ENCODE measurements around the gene HTRA2.

The HTRA2 gene

DNA sequence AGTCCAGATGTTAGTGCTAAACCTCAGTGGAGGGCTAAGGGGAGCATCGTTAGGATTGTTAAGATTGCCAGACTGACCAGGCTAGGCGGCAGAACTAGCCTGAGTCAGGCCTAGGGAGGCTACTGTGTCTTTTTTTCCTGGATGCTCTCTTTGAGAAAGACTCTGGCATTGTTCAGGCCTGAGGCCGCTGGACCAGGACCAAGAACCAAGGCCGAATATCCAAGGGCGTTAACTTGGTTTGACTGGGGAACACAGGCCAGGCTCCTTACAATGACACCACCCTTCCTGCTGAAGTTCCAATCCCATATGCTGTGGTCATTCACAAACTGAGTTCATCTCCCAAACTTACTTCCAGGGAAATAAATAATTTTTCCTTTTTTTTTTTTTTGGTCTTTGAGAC lies 10.6 kb downstream of the HTRA2 start:
- H3K27ac ChIP-seq: no peak overlapping the region
- TF ChIP-seq, protein P1, sequence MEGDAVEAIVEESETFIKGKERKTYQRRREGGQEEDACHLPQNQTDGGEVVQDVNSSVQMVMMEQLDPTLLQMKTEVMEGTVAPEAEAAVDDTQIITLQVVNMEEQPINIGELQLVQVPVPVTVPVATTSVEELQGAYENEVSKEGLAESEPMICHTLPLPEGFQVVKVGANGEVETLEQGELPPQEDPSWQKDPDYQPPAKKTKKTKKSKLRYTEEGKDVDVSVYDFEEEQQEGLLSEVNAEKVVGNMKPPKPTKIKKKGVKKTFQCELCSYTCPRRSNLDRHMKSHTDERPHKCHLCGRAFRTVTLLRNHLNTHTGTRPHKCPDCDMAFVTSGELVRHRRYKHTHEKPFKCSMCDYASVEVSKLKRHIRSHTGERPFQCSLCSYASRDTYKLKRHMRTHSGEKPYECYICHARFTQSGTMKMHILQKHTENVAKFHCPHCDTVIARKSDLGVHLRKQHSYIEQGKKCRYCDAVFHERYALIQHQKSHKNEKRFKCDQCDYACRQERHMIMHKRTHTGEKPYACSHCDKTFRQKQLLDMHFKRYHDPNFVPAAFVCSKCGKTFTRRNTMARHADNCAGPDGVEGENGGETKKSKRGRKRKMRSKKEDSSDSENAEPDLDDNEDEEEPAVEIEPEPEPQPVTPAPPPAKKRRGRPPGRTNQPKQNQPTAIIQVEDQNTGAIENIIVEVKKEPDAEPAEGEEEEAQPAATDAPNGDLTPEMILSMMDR (IDR thresholded peaks at IDR 0.05): no peak
- TF ChIP-seq ZFX (IDR thresholded peaks at IDR 0.05; ENCODE audit: borderline replicate concordance): no peak

DNA sequence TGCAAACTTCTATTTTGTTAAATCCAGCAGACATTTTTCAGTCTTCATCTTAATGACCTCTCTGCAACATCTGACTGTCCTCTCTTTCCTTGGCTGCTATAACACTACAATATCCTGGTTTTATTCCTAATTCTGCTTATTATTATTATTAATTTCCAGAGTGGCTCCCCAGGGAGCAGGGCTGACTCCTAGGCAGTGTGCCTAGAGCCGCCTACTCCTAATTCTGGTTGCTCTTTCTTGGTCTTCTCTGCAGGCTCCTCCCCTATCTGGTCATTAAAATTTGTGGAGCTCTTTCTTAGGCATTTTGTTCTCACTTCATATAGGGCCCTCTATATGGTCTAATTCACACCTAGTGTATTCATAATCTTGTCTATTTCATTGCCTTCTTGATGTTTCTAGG lies 13.2 kb downstream of the HTRA2 start:
- no peak overlapping the region for H3K27ac ChIP-seq
- TF ChIP-seq, protein P1 (IDR thresholded peaks at IDR 0.05): no peak
- TF ChIP-seq ZFX (IDR thresholded peaks at IDR 0.05; ENCODE audit: borderline replicate concordance): no peak

DNA sequence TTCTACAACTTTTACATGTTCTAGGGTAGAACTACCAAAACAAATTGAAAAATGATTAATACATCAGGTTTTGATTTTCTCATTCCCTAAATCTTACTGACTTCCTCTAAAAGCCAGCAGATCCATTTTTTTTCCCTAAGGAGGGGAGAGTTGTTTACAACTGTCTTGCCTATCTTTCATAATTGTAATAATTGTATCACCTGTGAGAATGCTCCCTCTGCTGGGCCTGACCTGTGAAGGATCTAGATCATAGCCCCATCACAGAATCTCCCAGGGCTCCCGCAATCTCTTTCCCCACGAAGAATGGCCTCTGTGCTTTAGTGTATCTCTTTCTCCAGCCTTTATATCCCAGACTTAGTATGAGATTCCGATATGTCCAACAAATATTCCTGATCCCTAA lies 14.9 kb downstream of the HTRA2 start:
- H3K27ac ChIP-seq: no peak overlapping the region
- TF ChIP-seq, protein P1 (IDR thresholded peaks at IDR 0.05): peak; percentile 69
- no peak for TF ChIP-seq ZFX (IDR thresholded peaks at IDR 0.05; ENCODE audit: borderline replicate concordance)

DNA sequence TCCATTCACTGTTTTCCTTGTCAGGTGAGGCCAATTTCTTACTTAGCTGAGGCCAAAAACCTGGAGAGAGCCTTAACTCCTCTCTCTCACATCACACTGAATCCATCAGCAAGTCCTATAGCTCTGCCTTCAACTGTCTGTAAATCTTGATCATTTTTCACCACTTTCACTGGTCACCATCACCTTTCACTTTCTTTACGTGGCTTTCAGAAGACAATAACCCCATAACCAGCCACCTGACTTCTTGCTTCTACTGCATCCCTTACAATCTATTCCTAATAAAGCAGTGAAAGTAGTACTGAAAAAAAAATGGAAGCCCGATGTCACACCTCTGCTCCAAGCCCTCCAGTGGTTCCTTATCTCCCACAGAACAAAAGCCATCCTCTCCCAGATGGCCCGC lies 16.3 kb downstream of the HTRA2 start:
- TF ChIP-seq, protein P1 (IDR thresholded peaks at IDR 0.05): no peak
- TF ChIP-seq ZFX (IDR thresholded peaks at IDR 0.05; ENCODE audit: borderline replicate concordance): no peak
- H3K27ac ChIP-seq: no peak overlapping the region

DNA sequence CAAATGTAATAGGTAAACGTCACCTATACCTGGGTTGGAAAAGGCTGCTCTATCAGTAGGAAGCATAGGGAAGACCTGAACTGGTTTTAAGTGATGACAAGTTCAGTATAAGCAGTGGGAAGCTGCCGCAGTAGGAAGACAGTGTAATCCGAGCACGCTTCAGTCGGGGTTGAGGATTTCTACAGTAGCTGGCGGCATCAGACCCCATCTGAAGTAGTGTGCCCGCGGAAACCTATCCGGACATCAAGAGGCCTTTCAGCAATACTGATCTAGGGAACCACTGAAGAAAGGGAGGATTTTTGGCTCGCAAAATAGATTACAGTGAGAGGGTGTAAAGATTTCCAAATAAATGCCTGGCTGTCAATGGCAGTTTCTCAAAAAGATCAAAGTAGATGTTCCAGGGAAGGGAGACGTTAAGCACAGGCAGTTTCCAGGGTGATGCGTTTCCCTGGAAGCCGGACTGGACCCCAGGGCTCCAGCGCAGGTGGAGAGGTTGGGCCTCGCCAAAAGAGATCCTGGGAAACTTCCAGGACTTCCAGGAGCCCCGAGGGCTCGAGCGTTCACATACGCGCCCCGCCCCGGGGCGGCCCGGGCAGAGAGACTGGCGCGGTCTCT lies 18.7 kb downstream of the HTRA2 start:
- H3K27ac ChIP-seq: peak overlapping the region; percentile 87
- no peak for TF ChIP-seq ZFX (IDR thresholded peaks at IDR 0.05; ENCODE audit: borderline replicate concordance)
- TF ChIP-seq, protein P1 (IDR thresholded peaks at IDR 0.05): no peak

DNA sequence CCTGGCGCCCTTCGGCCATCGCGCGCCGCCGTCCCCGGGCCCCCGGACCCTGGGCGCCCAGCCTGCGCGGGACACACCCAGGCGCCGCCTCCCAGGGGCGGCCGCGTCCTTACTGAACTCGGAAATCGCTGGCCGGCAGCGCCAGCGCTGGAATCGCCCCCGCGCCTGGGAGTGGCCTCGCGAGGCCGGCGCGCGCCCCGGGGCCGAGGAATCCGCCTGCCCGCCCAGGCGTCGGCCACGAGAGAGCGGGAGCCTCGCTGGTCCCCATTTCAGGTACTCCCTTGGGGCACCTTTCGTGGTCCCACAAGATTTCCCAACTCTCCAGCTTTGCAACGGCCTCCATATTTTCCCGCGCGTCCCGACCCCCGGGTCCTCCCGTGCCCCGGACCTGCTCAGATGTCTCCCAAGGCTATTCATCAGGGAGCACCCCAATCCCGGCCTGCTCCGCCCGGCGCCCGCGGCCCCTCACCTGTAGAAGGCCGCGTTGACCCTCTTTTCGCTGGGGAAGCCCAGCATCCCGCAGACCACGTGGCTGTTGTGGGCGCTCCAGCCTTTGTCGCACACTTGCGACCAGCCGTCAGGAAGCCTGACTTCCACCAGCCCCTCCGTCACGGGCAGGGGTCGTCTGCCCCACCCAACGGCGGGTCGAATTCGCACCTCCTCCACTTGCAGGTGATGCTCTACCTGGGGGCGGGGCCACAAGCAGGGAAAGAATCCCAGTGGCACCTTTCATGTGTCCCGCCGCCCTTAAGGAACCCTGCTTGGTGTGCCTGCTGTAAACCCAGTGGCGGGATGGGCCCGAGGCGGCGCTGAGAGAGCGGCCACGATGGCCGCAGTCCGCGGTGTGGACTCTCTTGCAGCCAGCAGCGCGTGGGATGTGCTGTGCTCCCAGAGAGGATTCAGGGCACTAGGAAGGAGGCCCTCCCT lies 19.4 kb downstream of the HTRA2 start:
- TF ChIP-seq, protein P1 (IDR thresholded peaks at IDR 0.05): 0 out of 2 replicates have a peak, but pooled peaks have one; percentile 4
- no peak for TF ChIP-seq ZFX (IDR thresholded peaks at IDR 0.05; ENCODE audit: borderline replicate concordance)

DNA sequence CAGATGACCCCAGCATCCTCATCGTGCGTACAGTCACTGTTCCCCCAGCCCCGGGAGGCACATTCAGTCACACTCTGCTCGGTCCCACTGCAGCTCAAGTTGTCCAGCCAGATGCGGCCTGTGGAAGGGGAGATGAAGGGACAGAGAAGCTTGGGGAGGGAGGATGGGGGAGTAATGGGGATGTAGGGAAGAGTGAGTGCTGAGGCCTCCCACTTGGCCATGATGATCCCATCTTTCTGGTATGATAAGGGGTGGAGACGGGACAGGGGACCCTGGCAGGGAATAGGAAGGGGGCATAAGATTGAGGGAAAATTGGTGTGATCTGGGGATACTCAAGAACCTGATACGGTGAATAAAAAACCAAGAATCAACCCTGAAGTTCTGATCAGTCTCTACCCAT lies 20.5 kb downstream of the HTRA2 start:
- TF ChIP-seq, protein P1 (IDR thresholded peaks at IDR 0.05): no peak
- TF ChIP-seq ZFX (IDR thresholded peaks at IDR 0.05; ENCODE audit: borderline replicate concordance): no peak
- peak overlapping the region; percentile 87 for H3K27ac ChIP-seq

More for the DNA sequence above, 19.4 kb downstream of the HTRA2 start:
- H3K27ac ChIP-seq: peak overlapping the region; percentile 87
